H1 (cell line): ENCODE measurements around the gene MAPK8IP1. TPM values are rescaled to one million over a fixed set of nuclear protein-coding genes. Genes with fewer than 3 reads are reported as not detected.

Experiments used
- CBX5 ChIP-seq: fragments of 300-800, 300-1000 bp; sonication (generic); IDR thresholded peaks from 2 replicates; pipeline ENCODE4 v1.7.1; 2016; ENCODE audit warnings: antibody characterized with exemption, low read length, low read depth
- EZH2 ChIP-seq: fragments of 200-600 bp; sonication (generic); IDR thresholded peaks from 2 replicates; pipeline ENCODE4 v1.7.1; 2012; ENCODE audit warnings: low read depth, mild to moderate bottlenecking, moderate library complexity, low read length, inconsistent platforms; ENCODE audit not compliant: severe bottlenecking
- GTF2F1 ChIP-seq: IDR thresholded peaks from 2 replicates; pipeline ENCODE4 v1.6.1; 2012; ENCODE audit warnings: low read depth, low read length, improper control_type of control experiment, borderline replicate concordance
- RNF2 ChIP-seq: fragments of 200-900, 300-1000 bp; sonication (generic); IDR thresholded peaks from 2 replicates; pipeline ENCODE4 v1.7.1; 2016; ENCODE audit warnings: borderline replicate concordance, low read depth, mild to moderate bottlenecking, antibody characterized with exemption, low read length; ENCODE audit not compliant: poor library complexity, severe bottlenecking; ENCODE audit errors: missing control alignments
- polyA plus RNA-seq, 7 experiments: library from polyadenylated mRNA; depleted of rRNA in 3 of 7; stranded (reverse) in 5 of 7; unstranded in 2 of 7; fragments of >200 nt in 5 of 7; fragments of 200-250 nt in 2 of 7; gene quantifications; 1 replicate in 5 of 7; 2 replicates in 1 of 7; 4 replicates in 1 of 7; pipeline versions ENCODE4 v1.2.1 to v1.2.3, GENCODE V29; 2011 to 2013; ENCODE audit warnings: missing spikeins in 2 of 7, mixed read lengths in 2 of 7
- total RNA-seq: library from RNA; stranded (reverse); fragmentation: NEBNext Ultra II Directional; extraction: Animal tissue kit (Norgen Biotek cat#: 25700); gene quantifications from 2 replicates; pipeline ENCODE4 v1.2.1, GENCODE V29; 2021

The MAPK8IP1 gene
- total and polyA plus RNA-seq, 2 of the 8 experiments (the other 6 are each of a cell fraction or from before 2014, with no cell fraction given): 32.4 to 40.1 TPM

DNA sequence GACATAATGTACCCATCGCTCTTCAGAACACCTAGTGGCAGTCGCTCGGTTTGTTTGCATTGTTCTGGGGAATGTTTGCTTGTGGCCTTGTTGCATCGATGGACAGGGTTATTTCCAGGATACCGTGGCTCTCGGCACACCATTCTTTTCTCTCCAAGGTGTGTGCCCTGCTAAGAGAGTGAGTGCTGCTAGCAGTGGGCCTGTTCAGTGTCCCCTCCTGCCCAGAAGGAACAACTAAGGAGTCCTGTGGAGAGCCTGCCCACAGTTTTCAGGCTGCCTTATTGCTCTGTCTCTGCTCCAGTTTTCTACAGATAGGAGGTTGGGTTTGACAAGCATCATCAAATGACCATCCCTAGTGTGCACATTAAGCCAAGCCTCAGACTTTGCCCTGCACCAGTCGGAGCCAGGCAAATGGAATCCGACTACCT, 36.8 kb upstream of the MAPK8IP1 start (continued):
- no peak for TF ChIP-seq RNF2
- TF ChIP-seq CBX5: no peak
- TF ChIP-seq GTF2F1: no peak
- no peak for TF ChIP-seq EZH2
